NCI-H774 (cell line): ENCODE results near the gene PGLYRP1.

Experiments used
- DNase-seq: peaks from one replicate; lab custom pipeline; 2025; lab: John Stamatoyannopoulos, UW

Gene PGLYRP1

GRCh38 chr19:46032597-46033025 lies 9.8 kb upstream of the PGLYRP1 start:
- no peak for DNase-seq

GRCh38 chr19:46031781-46032596 lies 9.1 kb upstream of the PGLYRP1 start:
- no peak for DNase-seq

- DNase-seq, result no peak
These were observed 8.1 kb upstream of the PGLYRP1 start for GRCh38 chr19:46030812-46031550.

GRCh38 chr19:46025835-46026234 lies 3.0 kb upstream of the PGLYRP1 start:
- DNase-seq, result no peak

- no peak for DNase-seq
These were observed 492 bp upstream of the PGLYRP1 start for GRCh38 chr19:46023311-46023779.

GRCh38 chr19:46022061-46022430 lies 807 bp downstream of the PGLYRP1 start:
- DNase-seq, result no peak

- no peak for DNase-seq
These were observed 1.3 kb downstream of the PGLYRP1 start for GRCh38 chr19:46021531-46022041.

GRCh38 chr19:46020819-46021125 lies 2.1 kb downstream of the PGLYRP1 start:
- no peak for DNase-seq

GRCh38 chr19:46019270-46019669 lies 3.6 kb downstream of the PGLYRP1 start:
- DNase-seq, result no peak

- no peak for DNase-seq
These were observed 4.1 kb downstream of the PGLYRP1 start for GRCh38 chr19:46018729-46019251.

GRCh38 chr19:46017874-46018675 lies 4.8 kb downstream of the PGLYRP1 start:
- no peak for DNase-seq

GRCh38 chr19:46017095-46017429 lies 5.8 kb downstream of the PGLYRP1 start:
- DNase-seq, result no peak

- peak; percentile 72 for DNase-seq
These were observed 6.3 kb downstream of the PGLYRP1 start for GRCh38 chr19:46016426-46017094.

- DNase-seq, result peak; percentile 28
These were observed 7.0 kb downstream of the PGLYRP1 start for GRCh38 chr19:46015687-46016425.

- DNase-seq, result peak; percentile 86
These were observed 7.7 kb downstream of the PGLYRP1 start for GRCh38 chr19:46014941-46015686.

- DNase-seq, result no peak
These were observed 8.3 kb downstream of the PGLYRP1 start for GRCh38 chr19:46014534-46014933.

GRCh38 chr19:46009530-46010510 lies 13.0 kb downstream of the PGLYRP1 start:
- DNase-seq, result peak; percentile 66

- no peak for DNase-seq
These were observed 16.4 kb downstream of the PGLYRP1 start for GRCh38 chr19:46006411-46006810.

GRCh38 chr19:46002678-46003275 lies 20.1 kb downstream of the PGLYRP1 start:
- no peak for DNase-seq
